Measurements from ENCODE around the gene SIK3.
"Not testable (repeated sequence)": the region's sequence is repeated elsewhere in the genome, so short reads cannot be mapped to it uniquely, and the experiment has no call there.

SIK3 gene

GRCh38 chr11:117044287-117045035 is 53.8 kb downstream of the SIK3 start:
- DNase-seq, result no peak

- DNase-seq, result peak in 1 of 3 experiments; percentile 34
Observed at GRCh38 chr11:117042689-117043088, 55.5 kb downstream of the SIK3 start.

- DNase-seq, result no peak
Observed at GRCh38 chr11:117039900-117040299, 58.3 kb downstream of the SIK3 start.

DNA sequence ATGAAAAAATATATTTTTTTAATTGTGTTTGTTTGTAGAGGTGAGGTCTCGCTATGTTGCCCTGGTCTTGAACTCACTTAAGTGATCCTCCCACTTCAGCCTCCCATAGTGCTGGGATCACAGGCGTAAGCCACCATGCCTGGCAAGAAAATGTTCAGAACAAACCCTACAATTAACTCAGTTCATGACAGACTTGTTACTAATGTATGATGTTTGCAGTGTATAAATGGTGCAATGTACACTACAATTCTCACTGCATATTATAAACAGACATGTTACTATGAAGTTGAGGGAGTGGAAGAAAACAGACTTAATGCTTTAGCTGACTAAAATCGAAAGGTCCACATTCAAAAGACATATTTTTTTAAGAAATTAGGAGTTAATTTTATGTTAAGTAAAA is 59.0 kb downstream of the SIK3 start:
- peak in 1 of 3 experiments; percentile 40 for DNase-seq

DNA sequence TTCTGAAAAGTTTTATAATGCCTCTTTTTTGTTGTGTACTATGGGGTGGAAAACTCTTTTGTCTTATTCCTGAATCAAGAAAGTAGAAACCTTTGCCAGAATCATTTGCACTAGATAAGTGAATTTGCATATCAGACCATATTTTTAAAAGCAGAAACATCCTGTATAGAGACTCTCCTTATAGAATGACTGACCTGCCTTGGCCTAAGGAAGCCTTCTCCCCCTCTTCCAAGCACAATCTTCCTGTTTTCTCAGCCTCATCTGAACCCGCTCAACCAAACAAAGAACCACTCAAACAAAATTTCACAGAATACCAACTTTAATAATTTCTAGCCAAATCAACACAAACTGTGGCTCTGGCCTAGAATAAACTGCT is 60.3 kb downstream of the SIK3 start:
- no peak for DNase-seq

DNA sequence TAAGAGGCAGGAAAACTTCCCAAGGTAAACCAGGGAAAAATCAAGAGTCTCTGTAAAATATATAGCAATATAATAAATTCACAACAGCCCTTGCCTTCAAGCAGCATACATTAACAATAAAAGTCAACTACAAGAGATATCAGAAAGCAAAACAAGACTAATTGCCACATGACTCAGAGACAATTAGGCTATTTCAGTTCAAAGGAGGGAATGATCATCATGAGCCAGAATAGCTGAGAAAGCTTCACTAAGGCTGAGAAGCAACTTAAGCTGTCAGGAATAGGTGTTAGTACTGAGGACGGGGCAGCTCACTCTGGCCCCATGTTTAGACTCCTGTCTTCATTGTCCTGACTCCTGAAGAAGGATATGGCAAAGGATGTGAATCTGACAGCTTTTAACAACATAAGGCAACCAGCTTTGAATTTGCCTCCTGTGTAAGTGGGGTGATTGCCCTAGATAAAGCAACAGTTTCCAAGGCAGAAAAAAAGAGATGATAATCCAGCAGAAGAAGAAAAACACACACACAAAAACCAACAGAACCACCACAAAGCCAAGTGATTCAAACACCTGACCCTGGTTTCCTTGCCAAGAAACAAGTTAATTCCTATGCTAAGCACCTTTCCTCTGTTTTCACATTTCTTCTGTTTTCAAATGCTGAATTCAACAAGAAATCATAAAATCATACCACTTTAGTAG is 60.8 kb downstream of the SIK3 start:
- peak in 1 of 3 experiments; percentile 51 for DNase-seq

DNA sequence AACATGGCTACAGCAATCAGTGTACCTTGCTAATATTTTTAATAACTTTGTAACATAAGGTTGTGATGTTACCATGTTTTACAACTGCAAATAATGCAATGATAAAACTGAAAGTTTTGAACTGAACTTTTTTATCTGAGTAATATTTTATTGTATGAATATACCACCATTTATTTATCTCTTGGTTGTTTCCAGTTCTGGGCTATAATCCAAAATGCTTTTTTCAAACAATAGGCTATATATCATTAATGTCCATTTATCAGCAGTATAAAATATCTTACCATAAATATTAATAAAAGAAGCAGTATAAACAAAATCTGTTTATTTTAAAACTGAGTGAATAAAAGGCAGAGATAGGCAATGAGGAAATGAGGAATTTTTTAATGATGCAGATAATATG is 63.3 kb downstream of the SIK3 start:
- no peak for DNase-seq

- no peak for DNase-seq
Observed at GRCh38 chr11:117026593-117027330, 71.5 kb downstream of the SIK3 start.

- not testable (repeated sequence) for DNase-seq
Observed at GRCh38 chr11:117023707-117024106, 74.5 kb downstream of the SIK3 start.

DNA sequence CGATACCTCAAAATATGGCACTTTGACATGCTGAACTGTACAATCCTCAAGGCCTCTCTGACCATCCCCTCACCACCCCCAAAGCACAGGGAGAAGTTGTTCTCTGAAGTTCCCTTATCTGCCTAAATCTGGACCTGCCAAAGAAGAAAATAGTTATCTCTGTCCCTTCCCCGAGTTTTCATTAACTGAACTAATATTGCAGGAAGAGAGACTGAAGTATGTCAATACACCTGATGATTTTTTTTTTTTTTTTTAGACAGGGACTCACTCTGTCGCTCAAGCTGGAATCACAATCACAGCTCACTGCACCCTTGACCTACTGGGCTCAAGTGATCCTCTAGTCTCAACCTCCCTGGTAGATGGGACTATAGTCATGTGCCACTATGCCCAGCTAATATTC is 75.0 kb downstream of the SIK3 start:
- no peak for DNase-seq

- DNase-seq, result no peak
Observed at GRCh38 chr11:117022526-117022925, 75.7 kb downstream of the SIK3 start.

DNA sequence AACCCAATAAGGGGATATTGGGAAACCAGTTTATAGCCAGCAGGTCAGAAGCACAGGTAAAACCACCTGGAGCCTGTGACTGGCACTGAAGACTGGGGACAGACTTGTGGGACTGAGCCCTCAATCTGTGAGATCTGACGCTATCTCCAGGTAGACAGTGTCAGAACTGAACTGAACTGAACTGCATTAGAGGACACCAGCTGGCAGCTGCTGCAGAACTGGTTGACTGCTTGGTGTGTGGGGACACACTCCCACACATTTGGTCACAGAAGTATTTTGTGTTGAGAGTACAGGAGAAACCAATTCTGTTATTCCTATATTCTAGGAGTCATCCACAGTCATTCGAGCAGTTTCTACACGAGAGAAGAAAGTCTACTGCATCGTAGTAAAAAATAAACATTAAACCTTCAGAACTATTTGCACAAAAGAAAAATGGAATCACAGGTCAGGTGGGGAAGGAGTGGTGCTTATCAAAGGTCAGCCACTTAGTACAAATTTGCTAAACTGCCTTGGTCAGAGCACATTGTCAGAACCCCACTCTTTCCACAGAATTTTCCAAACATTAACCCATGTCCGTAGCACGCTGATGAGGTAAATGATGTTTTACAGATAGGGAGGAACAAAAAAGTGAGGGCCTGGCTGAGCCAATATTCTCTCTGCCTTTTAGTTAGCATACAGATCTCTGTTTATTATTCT is 77.2 kb downstream of the SIK3 start:
- DNase-seq, result no peak

- no peak for DNase-seq
Observed at GRCh38 chr11:117020287-117020686, 77.9 kb downstream of the SIK3 start.

- no peak for DNase-seq
Observed at GRCh38 chr11:117019871-117020270, 78.4 kb downstream of the SIK3 start.

GRCh38 chr11:117017456-117017855 is 80.8 kb downstream of the SIK3 start:
- DNase-seq, result no peak

- DNase-seq, result no peak
Observed at GRCh38 chr11:117016747-117017146, 81.5 kb downstream of the SIK3 start.

DNA sequence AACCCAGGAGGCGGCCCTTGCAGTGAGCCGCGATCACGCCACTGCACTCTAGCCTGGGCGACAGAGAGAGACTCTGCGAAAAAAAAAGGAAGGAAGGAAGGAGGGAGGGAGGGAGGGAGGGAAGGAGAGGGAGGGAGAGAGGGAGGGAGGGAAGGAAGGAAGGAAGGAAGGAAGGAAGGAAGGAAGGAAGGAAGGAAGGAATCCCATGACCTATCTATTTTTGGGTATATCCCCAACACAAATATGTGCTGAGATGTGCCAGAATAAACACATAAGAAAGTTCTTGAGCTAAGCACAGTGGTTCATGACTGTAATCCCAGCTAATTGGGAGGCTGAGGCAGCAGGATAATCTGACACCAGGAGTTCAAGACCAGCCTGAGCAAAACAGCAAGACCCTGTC is 82.0 kb downstream of the SIK3 start:
- DNase-seq, result no peak

- DNase-seq, result no peak
Observed at GRCh38 chr11:117011541-117011898, 86.7 kb downstream of the SIK3 start.

GRCh38 chr11:117010808-117011540 is 87.3 kb downstream of the SIK3 start:
- no peak for DNase-seq

GRCh38 chr11:117009905-117010605 is 88.2 kb downstream of the SIK3 start:
- no peak for DNase-seq

DNA sequence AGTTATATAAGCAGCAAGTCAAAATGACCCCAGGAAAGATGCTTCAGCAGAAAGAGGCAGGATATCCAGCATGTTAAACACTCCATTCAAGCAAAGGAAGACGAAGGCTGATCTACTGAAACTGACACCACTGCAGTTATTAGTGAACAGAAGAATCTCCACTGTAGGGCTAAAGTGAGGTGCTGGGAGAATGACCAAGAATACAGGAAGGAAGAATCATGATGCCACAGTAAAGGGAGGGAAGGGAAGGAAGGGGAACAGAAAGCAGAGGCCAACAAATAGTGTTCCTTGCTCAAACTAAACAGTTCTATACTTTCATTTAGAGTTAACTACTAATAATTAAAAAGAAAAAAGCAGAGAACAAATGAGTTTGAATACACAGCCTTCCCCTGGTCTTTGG is 92.5 kb downstream of the SIK3 start:
- no peak for DNase-seq
